Caco-2 (cell line): ENCODE results near the gene IRX4. TPM values are rescaled to one million over a fixed set of nuclear protein-coding genes. Genes with fewer than 3 reads are reported as not detected.

Experiments used
- BruUV-seq: library from RNA; stranded (reverse); fragments of 400-500 nt; replicated peaks from 2 replicates; lab custom pipeline; 2021; lab: Mats Ljungman, UMichigan
- CTCF ChIA-PET: fragments of 300-600 bp; sonication (Branson Sonifier 250); formaldehyde crosslinking; loops from one replicate; lab custom pipeline; 2022; ENCODE audit warnings: antibody characterized with exemption; lab: Charles Lee
- POLR2A ChIA-PET: fragments of 300-600 bp; sonication (Branson Sonifier 250); formaldehyde crosslinking; loops from one replicate; lab custom pipeline; 2022; ENCODE audit warnings: antibody characterized with exemption; lab: Charles Lee
- DNase-seq, 2 experiments: peaks; one replicate each; pipeline versions ENCODE4 v3.0.0 to v3.0.0-alpha.2; 2020 to 2022
- H3K27me3 ChIP-seq: replicated peaks from 2 replicates; pipeline ENCODE4 v1.6.0; 2011; ENCODE audit warnings: low read length; ENCODE audit not compliant: control insufficient read depth, insufficient read depth
- H3K36me3 ChIP-seq: 2 replicates; pipeline ENCODE4 v1.5.1; 2011; ENCODE audit warnings: low read length; ENCODE audit not compliant: control insufficient read depth, insufficient read depth
- H3K4me1 ChIP-seq: fragments of 250-450 bp; sonication (Bioruptor Pico); 2 replicates; pipeline ENCODE4 v1.5.1; 2020; ENCODE audit warnings: mild to moderate bottlenecking
- H3K4me3 ChIP-seq: 2 replicates; pipeline ENCODE4 v1.5.1; 2011; ENCODE audit warnings: low read depth, mild to moderate bottlenecking, control low read depth, low read length
- H3K9me3 ChIP-seq: fragments of 250-450 bp; sonication (Bioruptor Pico); 2 replicates; pipeline ENCODE4 v1.5.1; 2020; ENCODE audit warnings: mild to moderate bottlenecking, moderate library complexity
- H3K27ac Mint-ChIP-seq: one replicate; pipeline ENCODE4 v1.8.0; 2022; ENCODE audit warnings: mixed read lengths; ENCODE audit not compliant: unreplicated experiment
- H3K27me3 Mint-ChIP-seq: one replicate; pipeline ENCODE4 v1.8.0; 2022; ENCODE audit warnings: mixed read lengths; ENCODE audit not compliant: insufficient read depth, unreplicated experiment
- H3K36me3 Mint-ChIP-seq: one replicate; pipeline ENCODE4 v1.8.0; 2022; ENCODE audit warnings: mild to moderate bottlenecking, mixed read lengths; ENCODE audit not compliant: insufficient read depth, unreplicated experiment
- H3K4me1 Mint-ChIP-seq: one replicate; pipeline ENCODE4 v1.8.0; 2022; ENCODE audit warnings: low read depth, mixed read lengths; ENCODE audit not compliant: unreplicated experiment
- H3K4me3 Mint-ChIP-seq: one replicate; pipeline ENCODE4 v1.8.0; 2022; ENCODE audit warnings: mild to moderate bottlenecking, moderate library complexity, mixed read lengths; ENCODE audit not compliant: unreplicated experiment
- H3K9me3 Mint-ChIP-seq: one replicate; pipeline ENCODE4 v1.8.0; 2022; ENCODE audit warnings: mixed read lengths; ENCODE audit not compliant: unreplicated experiment
- CTCF ChIP-seq, 2 experiments: fragments of 200-600 bp in 1 of 2; IDR thresholded peaks; 1 replicate in 1 of 2; 2 replicates in 1 of 2; pipeline versions ENCODE4 v1.5.1 to v1.8.0; 2011 to 2022; ENCODE audit warnings: antibody characterized with exemption in 1 of 2, control low read depth in 1 of 2, inconsistent platforms in 1 of 2, low read depth in 1 of 2, low read length in 1 of 2, mild to moderate bottlenecking in 1 of 2, moderate library complexity in 1 of 2; ENCODE audit not compliant: insufficient read depth in 1 of 2, severe bottlenecking in 1 of 2, unreplicated experiment in 1 of 2
- intact Hi-C: fragments of 100-400 bp; cut with micrococcal nuclease; formaldehyde crosslinking; loops from one replicate; pipeline ENCODE4 v1.10.0; 2022; ENCODE audit not compliant: unreplicated experiment
- total RNA-seq: library from RNA; stranded (reverse); gene quantifications from 2 replicates; pipeline ENCODE4 v1.2.3, GENCODE V29; 2022

IRX4 gene
- total RNA-seq, 1 experiment from 2014 or later, result not detected

- intact Hi-C loops, result no loop called here
- no peak for TF ChIP-seq CTCF (IDR thresholded peaks at IDR 0.05; ENCODE audit: insufficient read depth in 1 of 2, low read depth in 1 of 2, low read length in 1 of 2, severe bottlenecking in 1 of 2, unreplicated experiment in 1 of 2)
- POLR2A ChIA-PET, result no interaction called here
- CTCF ChIA-PET, result no interaction called here
- Histone ChIP-seq H3K4me3 (no peak overlapping the region), H3K27me3 (no peaks in the 10 kb centered on the region; the same call in 1 of the 2 replicates), H3K36me3 (no peaks in the 10 kb centered on the region), H3K9me3 (no peaks in the 10 kb centered on the region), H3K4me1 (no peaks in the 10 kb centered on the region)
- Mint-ChIP-seq H3K4me1 (no peaks in the 10 kb centered on the region), H3K27ac (no peak overlapping the region), H3K4me3 (no peak overlapping the region), H3K27me3 (peaks cover 24% of the 10 kb centered on the region), H3K36me3 (no peaks in the 10 kb centered on the region), H3K9me3 (peaks cover 21% of the 10 kb centered on the region)
- BruUV-seq, result no TSS peak
- DNase-seq, result no peak
Observed at GRCh38 chr5:1901983-1902382, 19.3 kb upstream of the IRX4 start.

GRCh38 chr5:1901061-1901460, 18.3 kb upstream of the IRX4 start:
- no peak overlapping the region for H3K4me3 Mint-ChIP-seq
- DNase-seq, result no peak
- no peaks in the 10 kb centered on the region for H3K4me1 Mint-ChIP-seq
- CTCF ChIA-PET, result no interaction called here
- no peak overlapping the region for H3K4me3 ChIP-seq
- no peaks in the 10 kb centered on the region for H3K36me3 Mint-ChIP-seq
- no peaks in the 10 kb centered on the region for H3K36me3 ChIP-seq
- POLR2A ChIA-PET, result no interaction called here
- H3K9me3 ChIP-seq, result no peaks in the 10 kb centered on the region
- no peak for TF ChIP-seq CTCF (IDR thresholded peaks at IDR 0.05; ENCODE audit: insufficient read depth in 1 of 2, low read depth in 1 of 2, low read length in 1 of 2, severe bottlenecking in 1 of 2, unreplicated experiment in 1 of 2)
- intact Hi-C loops, result no loop called here
- H3K4me1 ChIP-seq, result no peaks in the 10 kb centered on the region
- H3K27ac Mint-ChIP-seq, result no peak overlapping the region
- H3K9me3 Mint-ChIP-seq, result peaks cover 19% of the 10 kb centered on the region
- BruUV-seq, result no TSS peak
- no peaks in the 10 kb centered on the region; the same call in 1 of the 2 replicates for H3K27me3 ChIP-seq
- H3K27me3 Mint-ChIP-seq, result peaks cover 21% of the 10 kb centered on the region

- no TSS peak for BruUV-seq
- no peaks in the 10 kb centered on the region; the same call in 1 of the 2 replicates for H3K27me3 ChIP-seq
- Mint-ChIP-seq H3K4me1 (no peaks in the 10 kb centered on the region), H3K27ac (no peak overlapping the region), H3K36me3 (no peaks in the 10 kb centered on the region), H3K9me3 (peaks cover 10% of the 10 kb centered on the region), H3K4me3 (no peak overlapping the region), H3K27me3 (peaks cover 21% of the 10 kb centered on the region)
- H3K9me3 ChIP-seq, result no peaks in the 10 kb centered on the region
- no peaks in the 10 kb centered on the region for H3K4me1 ChIP-seq
- ChIA-PET POLR2A (no interaction called here), CTCF (no interaction called here)
- no peak for TF ChIP-seq CTCF (IDR thresholded peaks at IDR 0.05; ENCODE audit: insufficient read depth in 1 of 2, low read depth in 1 of 2, low read length in 1 of 2, severe bottlenecking in 1 of 2, unreplicated experiment in 1 of 2)
- DNase-seq, result no peak
- H3K36me3 ChIP-seq, result no peaks in the 10 kb centered on the region
- H3K4me3 ChIP-seq, result no peak overlapping the region
- intact Hi-C loops, result no loop called here
Observed at GRCh38 chr5:1899201-1899600, 16.5 kb upstream of the IRX4 start.
